PC-9 (cell line): ENCODE results near the gene LAMB4.

Experiments used
- EZH2 ChIP-seq: fragments of 200-600 bp; sonication (generic); IDR thresholded peaks from 2 replicates; pipeline ENCODE4 v1.8.0; 2017; ENCODE audit warnings: antibody characterized with exemption, low read depth
- TF ChIP-seq, protein P1 (sequence below): fragments of 200-600 bp; sonication (generic); conservative IDR thresholded peaks from 2 replicates; pipeline ENCODE4 v1.6.1; 2017; ENCODE audit warnings: mixed run types, antibody characterized with exemption, mild to moderate bottlenecking, moderate library complexity

GRCh38 chr7:108147031-108147563, 16.9 kb upstream of the LAMB4 start:
- TF ChIP-seq, protein P1, sequence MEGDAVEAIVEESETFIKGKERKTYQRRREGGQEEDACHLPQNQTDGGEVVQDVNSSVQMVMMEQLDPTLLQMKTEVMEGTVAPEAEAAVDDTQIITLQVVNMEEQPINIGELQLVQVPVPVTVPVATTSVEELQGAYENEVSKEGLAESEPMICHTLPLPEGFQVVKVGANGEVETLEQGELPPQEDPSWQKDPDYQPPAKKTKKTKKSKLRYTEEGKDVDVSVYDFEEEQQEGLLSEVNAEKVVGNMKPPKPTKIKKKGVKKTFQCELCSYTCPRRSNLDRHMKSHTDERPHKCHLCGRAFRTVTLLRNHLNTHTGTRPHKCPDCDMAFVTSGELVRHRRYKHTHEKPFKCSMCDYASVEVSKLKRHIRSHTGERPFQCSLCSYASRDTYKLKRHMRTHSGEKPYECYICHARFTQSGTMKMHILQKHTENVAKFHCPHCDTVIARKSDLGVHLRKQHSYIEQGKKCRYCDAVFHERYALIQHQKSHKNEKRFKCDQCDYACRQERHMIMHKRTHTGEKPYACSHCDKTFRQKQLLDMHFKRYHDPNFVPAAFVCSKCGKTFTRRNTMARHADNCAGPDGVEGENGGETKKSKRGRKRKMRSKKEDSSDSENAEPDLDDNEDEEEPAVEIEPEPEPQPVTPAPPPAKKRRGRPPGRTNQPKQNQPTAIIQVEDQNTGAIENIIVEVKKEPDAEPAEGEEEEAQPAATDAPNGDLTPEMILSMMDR, result no peak
- no peak for TF ChIP-seq EZH2
